Adrenal gland (tissue), 12 donors: ENCODE results near the gene GLIS1. TPM values are rescaled to one million over a fixed set of nuclear protein-coding genes. Genes with fewer than 3 reads are reported as not detected.
"Not testable (repeated sequence)": the region's sequence is repeated elsewhere in the genome, so short reads cannot be mapped to it uniquely, and the experiment has no call there.

Experiments used
- DNase-seq, 7 donors: peaks; one replicate each; pipeline ENCODE4 v3.0.0-alpha.2; 2019 to 2020
- H3K27ac ChIP-seq, 5 donors: fragments of 200-600 bp; sonication (generic) in 4 of 5; 1 replicate in 3 of 5; 2 replicates in 2 of 5; pipeline versions ENCODE4 v1.5.1 to v1.8.0; 2016 to 2020; ENCODE audit warnings: mild to moderate bottlenecking in 1 of 5
- H3K27me3 ChIP-seq: fragments of 200-600 bp; 2 replicates; pipeline ENCODE4 v1.8.0; 2021
- H3K36me3 ChIP-seq, 2 donors: fragments of 200-600 bp; replicated peaks in 1 of 2; 1 replicate in 1 of 2; 2 replicates in 1 of 2; pipeline versions ENCODE4 v1.5.1 to v1.8.0; 2018 to 2022
- H3K4me1 ChIP-seq, 2 donors: fragments of 200-600 bp; replicated peaks in 1 of 2; 1 replicate in 1 of 2; 2 replicates in 1 of 2; pipeline versions ENCODE4 v1.5.1 to v1.8.0; 2018 to 2021
- H3K4me3 ChIP-seq, 4 donors: fragments of 200-600 bp; sonication (generic) in 3 of 4; one replicate each; pipeline ENCODE4 v1.5.1; 2016 to 2018
- H3K9me3 ChIP-seq, 3 donors: fragments of 200-600 bp; sonication (generic) in 1 of 3; replicated peaks in 1 of 3; 1 replicate in 2 of 3; 2 replicates in 1 of 3; pipeline versions ENCODE4 v1.5.1 to v1.8.0; 2016 to 2021
- POLR2A ChIP-seq, 2 donors: fragments of 450-650 bp; IDR thresholded peaks; one replicate each; pipeline ENCODE4 v1.6.1; 2017; ENCODE audit warnings: antibody characterized with exemption in 2 of 2, mild to moderate bottlenecking in 2 of 2, moderate library complexity in 1 of 2
- WGBS, 4 donors: extraction: QIAGEN DNeasy Blood & Tissue Kit in 2 of 4; methylation state at CpG; one replicate each; pipeline versions ENCODE4 v1.1.5 to v1.1.7; 2013 to 2017; 5-methylcytosine and 5-hydroxymethylcytosine counted together
- intact Hi-C, 2 donors: fragments of 100-400 bp; cut with DNase I; formaldehyde crosslinking; loops; one replicate each; pipeline versions ENCODE4 v1.14.1 to v1.15.0; 2022 to 2023
- polyA plus RNA-seq, 3 donors: library from polyadenylated mRNA; stranded (reverse); fragments of 200-250 nt in 2 of 3; fragments of 350-450 nt in 1 of 3; fragmentation: Illumina TruSeq in 1 of 3; extraction: RNeasy Lipid Tissue Mini Kit (QIAGEN cat#74804) in 1 of 3; gene quantifications; one replicate each; pipeline ENCODE4 v1.2.3, GENCODE V29; 2013 to 2014
- total RNA-seq, 9 donors: library from RNA; depleted of rRNA in 4 of 9; stranded (reverse); fragments of >200 nt in 4 of 9; fragments of 120-200 nt in 1 of 9; fragmentation: NEBNext Ultra II Directional in 1 of 9; extraction: Animal tissue kit (Norgen Biotek cat#: 25700) in 1 of 9; gene quantifications; one replicate each; pipeline versions ENCODE4 v1.1.0 to v1.2.4, GENCODE V29; 2013 to 2023
- TF ChIP-seq, protein P1 (sequence below), 6 experiments: fragments of 450-650 bp in 4 of 6; fragments of 200-600 bp in 2 of 6; sonication (generic) in 1 of 6; IDR thresholded peaks; 1 replicate in 5 of 6; 2 replicates in 1 of 6; pipeline versions ENCODE4 v1.5.1 to v1.8.0; 2016 to 2021; ENCODE audit warnings: antibody characterized with exemption in 6 of 6, mild to moderate bottlenecking in 2 of 6, moderate library complexity in 1 of 6
- donor health status: healthy with polysubstance abuse.
- donor health status: Bipolar disorder and iron deficiency.
- donor health status: DM: yes; HTN: yes; CAD: no.
- donor health status: DM: no; HTN: no; CAD: no.
- donor health status: DM: no; HTN: no; CAD: no.
- donor health status: DM: yes; HTN: yes; CAD: no.

GLIS1 gene
- total and polyA plus RNA-seq, 12 donors = 0.08 to 0.37 (median 0.14) TPM; not detected in 6

DNA sequence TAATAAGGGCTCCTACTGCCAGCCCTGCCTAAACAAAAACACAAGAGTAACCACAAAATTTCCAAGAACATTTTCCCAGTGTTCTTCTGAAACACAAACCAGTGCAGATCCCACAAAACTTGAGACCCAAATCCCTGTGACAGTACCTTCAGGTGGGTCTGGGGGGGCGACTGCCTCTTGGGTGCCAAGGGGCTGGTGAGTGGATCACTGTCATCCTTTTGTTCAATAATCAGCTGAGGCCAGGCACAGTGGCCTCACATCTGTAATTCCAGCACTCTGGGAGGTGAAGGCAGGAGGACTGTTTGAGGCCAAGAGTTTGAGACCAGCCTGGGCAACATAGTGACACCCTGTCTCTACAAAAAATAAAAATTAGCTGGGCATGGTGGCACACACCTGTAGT, 87.6 kb downstream of the GLIS1 start:
- Histone ChIP-seq H3K27ac (no peak overlapping the region), H3K36me3 (no peaks in the 10 kb centered on the region), H3K27me3 (no peaks in the 10 kb centered on the region), H3K4me1 (no peaks in the 10 kb centered on the region), H3K9me3 (no peaks in the 10 kb centered on the region), H3K4me3 (no peak overlapping the region)
- intact Hi-C loops = no loop called here
- no peak for DNase-seq
- WGBS, 4 donors = 29 to 75% (median 70%) methylated on average over 1 of the region's 1 CpG
- TF ChIP-seq POLR2A (IDR thresholded peaks at IDR 0.05) = no peak
- TF ChIP-seq, protein P1, sequence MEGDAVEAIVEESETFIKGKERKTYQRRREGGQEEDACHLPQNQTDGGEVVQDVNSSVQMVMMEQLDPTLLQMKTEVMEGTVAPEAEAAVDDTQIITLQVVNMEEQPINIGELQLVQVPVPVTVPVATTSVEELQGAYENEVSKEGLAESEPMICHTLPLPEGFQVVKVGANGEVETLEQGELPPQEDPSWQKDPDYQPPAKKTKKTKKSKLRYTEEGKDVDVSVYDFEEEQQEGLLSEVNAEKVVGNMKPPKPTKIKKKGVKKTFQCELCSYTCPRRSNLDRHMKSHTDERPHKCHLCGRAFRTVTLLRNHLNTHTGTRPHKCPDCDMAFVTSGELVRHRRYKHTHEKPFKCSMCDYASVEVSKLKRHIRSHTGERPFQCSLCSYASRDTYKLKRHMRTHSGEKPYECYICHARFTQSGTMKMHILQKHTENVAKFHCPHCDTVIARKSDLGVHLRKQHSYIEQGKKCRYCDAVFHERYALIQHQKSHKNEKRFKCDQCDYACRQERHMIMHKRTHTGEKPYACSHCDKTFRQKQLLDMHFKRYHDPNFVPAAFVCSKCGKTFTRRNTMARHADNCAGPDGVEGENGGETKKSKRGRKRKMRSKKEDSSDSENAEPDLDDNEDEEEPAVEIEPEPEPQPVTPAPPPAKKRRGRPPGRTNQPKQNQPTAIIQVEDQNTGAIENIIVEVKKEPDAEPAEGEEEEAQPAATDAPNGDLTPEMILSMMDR (IDR thresholded peaks at IDR 0.05) = no peak

DNA sequence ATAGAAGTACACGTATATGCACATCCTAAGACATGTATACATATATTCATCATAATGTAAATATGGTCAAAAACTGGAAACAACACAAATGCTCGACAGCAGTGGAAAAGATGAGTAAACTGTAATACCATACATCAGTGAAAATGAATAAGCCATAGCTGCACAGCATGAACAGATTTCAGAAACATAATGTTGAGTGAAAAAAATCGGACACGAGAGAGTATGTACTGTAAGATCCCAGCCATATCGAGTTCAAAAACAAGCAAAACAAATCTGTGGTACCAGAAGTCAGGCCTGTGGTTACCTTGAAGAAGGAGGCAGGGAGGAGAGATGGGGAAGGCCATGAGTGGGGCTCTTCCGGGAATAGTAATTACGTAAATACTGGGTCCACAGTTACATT, 90.4 kb downstream of the GLIS1 start:
- H3K27ac ChIP-seq = no peak overlapping the region
- whole genome bisulfite sequencing, 4 donors = 68 to 83% (median 78%) methylated on average over 7 of the region's 7 CpGs

DNA sequence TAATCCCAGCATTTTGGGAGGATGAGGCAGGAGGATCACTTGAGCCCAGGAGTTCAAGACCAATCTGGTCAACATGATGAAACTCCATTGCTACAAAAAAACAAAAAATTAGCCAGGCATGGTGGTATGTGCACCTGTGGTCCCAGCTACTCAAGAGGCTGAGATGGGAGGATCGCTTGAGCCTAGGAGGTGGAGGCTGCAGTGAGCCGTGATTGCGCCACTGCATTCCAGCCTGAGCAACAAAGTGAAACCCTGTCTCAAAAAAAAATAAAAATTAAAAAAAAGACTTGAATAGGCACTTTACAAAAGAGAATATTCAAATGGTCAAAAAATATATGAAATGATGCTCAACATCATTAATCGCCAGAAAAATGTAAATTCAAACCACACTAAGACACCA, 91.0 kb downstream of the GLIS1 start:
- H3K9me3 ChIP-seq, H3K27me3 ChIP-seq, DNase-seq, H3K36me3 ChIP-seq, intact Hi-C loops, H3K27ac ChIP-seq, H3K4me3 ChIP-seq, H3K4me1 ChIP-seq: not testable (repeated sequence)
- WGBS, 4 donors = 88 to 94% (median 93%) methylated on average over 4 of the region's 4 CpGs

More for the DNA sequence above, 90.4 kb downstream of the GLIS1 start:
- no peak for TF ChIP-seq POLR2A (IDR thresholded peaks at IDR 0.05)
- TF ChIP-seq, protein P1 (IDR thresholded peaks at IDR 0.05) = no peak
- no peak for DNase-seq
- no peaks in the 10 kb centered on the region for H3K27me3 ChIP-seq
- H3K36me3 ChIP-seq = no peaks in the 10 kb centered on the region
- H3K4me3 ChIP-seq = no peak overlapping the region
- H3K4me1 ChIP-seq = no peaks in the 10 kb centered on the region
- intact Hi-C loops = no loop called here
- H3K9me3 ChIP-seq = no peaks in the 10 kb centered on the region

DNA sequence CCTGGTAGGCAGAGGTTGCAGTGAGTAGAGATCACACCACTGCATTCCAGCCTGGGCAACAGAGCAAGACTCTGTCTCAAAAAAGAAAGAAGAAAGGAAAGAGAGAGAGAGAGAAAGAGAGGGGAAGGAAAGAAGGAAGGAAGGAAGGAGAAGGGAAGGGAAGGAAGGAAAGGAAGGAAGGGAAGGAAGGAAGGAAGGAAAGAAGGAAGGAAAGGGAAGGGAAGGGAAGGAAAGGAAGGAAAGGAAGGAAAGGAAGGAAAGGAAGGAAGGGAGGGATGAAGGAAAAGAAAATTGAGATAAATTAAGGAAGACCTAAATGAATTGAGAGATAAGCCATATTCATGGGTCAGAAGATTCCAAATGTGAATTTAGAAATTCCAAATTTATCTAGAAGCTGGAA, 92.2 kb downstream of the GLIS1 start:
- Histone ChIP-seq H3K27me3 (no peaks in the 10 kb centered on the region), H3K4me1 (no peaks in the 10 kb centered on the region), H3K4me3 (no peak overlapping the region), H3K36me3 (no peaks in the 10 kb centered on the region), H3K9me3 (no peaks in the 10 kb centered on the region), H3K27ac (no peak overlapping the region)
- no peak for DNase-seq
- intact Hi-C loops = no loop called here
- no peak for TF ChIP-seq POLR2A (IDR thresholded peaks at IDR 0.05)
- TF ChIP-seq, protein P1 (IDR thresholded peaks at IDR 0.05) = no peak

DNA sequence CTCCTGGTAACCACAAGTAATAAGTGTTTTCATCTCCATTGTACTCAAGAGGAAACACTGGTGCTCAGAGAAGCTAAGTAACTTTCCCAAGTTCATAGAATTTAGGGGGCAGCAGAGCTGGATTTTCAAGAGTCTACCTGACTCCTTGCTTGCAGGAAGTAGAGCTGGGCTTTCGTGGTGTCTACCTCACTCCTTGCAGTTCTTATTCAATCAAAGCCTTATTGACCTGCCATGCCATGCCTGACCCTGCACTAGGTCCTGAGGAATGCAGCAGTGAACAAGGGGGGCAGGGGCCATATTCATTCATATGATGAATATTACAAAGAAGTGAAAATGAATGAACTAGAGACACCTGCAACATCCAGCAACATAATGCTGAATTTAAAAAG, 93.3 kb downstream of the GLIS1 start:
- no peaks in the 10 kb centered on the region for H3K27me3 ChIP-seq
- DNase-seq = no peak
- H3K9me3 ChIP-seq = no peaks in the 10 kb centered on the region
- no peak overlapping the region for H3K4me3 ChIP-seq
- no peaks in the 10 kb centered on the region for H3K36me3 ChIP-seq
- H3K4me1 ChIP-seq = no peaks in the 10 kb centered on the region
- intact Hi-C loops = no loop called here
- TF ChIP-seq POLR2A (IDR thresholded peaks at IDR 0.05) = no peak
- TF ChIP-seq, protein P1 (IDR thresholded peaks at IDR 0.05) = no peak
- 78 to 100% (median 93%) methylated on average over 1 of the region's 1 CpG for WGBS, 4 donors
- H3K27ac ChIP-seq = no peak overlapping the region
